Coronary artery (tissue), 2 donors: Measurements from ENCODE around the gene KIDINS220.

Experiments used
- DNase-seq: peaks from one replicate; pipeline ENCODE4 v3.0.0-alpha.2; 2017; ENCODE audit warnings: low spot score
- H3K27ac ChIP-seq, 2 donors: fragments of 200-600 bp; sonication (generic); one replicate each; pipeline ENCODE4 v1.5.1; 2016 to 2019
- H3K4me3 ChIP-seq: fragments of 200-600 bp; sonication (generic); 2 replicates; pipeline ENCODE4 v1.5.1; 2016; ENCODE audit warnings: mild to moderate bottlenecking, moderate library complexity
- CTCF ChIP-seq: fragments of 200-600 bp; sonication (generic); IDR thresholded peaks from one replicate; pipeline ENCODE4 v1.5.1; 2019; ENCODE audit warnings: antibody characterized with exemption

The KIDINS220 gene

GRCh38 chr2:8861797-8862196 lies 24.4 kb upstream of the KIDINS220 start:
- H3K27ac ChIP-seq, result no peak overlapping the region
- no peak overlapping the region for H3K4me3 ChIP-seq
- no peak for TF ChIP-seq CTCF
- no peak for DNase-seq

GRCh38 chr2:8860239-8860638 lies 22.8 kb upstream of the KIDINS220 start:
- no peak for DNase-seq
- Histone ChIP-seq H3K4me3 (no peak overlapping the region), H3K27ac (no peak overlapping the region)
- TF ChIP-seq CTCF, result no peak

- Histone ChIP-seq H3K4me3 (no peak overlapping the region), H3K27ac (no peak overlapping the region)
- no peak for TF ChIP-seq CTCF
- no peak for DNase-seq
Measured at GRCh38 chr2:8858910-8859309, 21.5 kb upstream of the KIDINS220 start.

- TF ChIP-seq CTCF, result no peak
- no peak for DNase-seq
- Histone ChIP-seq H3K27ac (no peak overlapping the region), H3K4me3 (no peak overlapping the region)
Measured at GRCh38 chr2:8858264-8858663, 20.9 kb upstream of the KIDINS220 start.

GRCh38 chr2:8857709-8858108 lies 20.3 kb upstream of the KIDINS220 start:
- no peak for TF ChIP-seq CTCF
- no peak overlapping the region for H3K4me3 ChIP-seq
- no peak overlapping the region for H3K27ac ChIP-seq
- no peak for DNase-seq

GRCh38 chr2:8856176-8856575 lies 18.8 kb upstream of the KIDINS220 start:
- H3K27ac ChIP-seq, result no peak overlapping the region
- H3K4me3 ChIP-seq, result no peak overlapping the region
- no peak for DNase-seq
- TF ChIP-seq CTCF, result no peak

- TF ChIP-seq CTCF, result no peak
- DNase-seq, result no peak
- Histone ChIP-seq H3K4me3 (no peak overlapping the region), H3K27ac (no peak overlapping the region)
Measured at GRCh38 chr2:8855010-8855409, 17.6 kb upstream of the KIDINS220 start.
